Type B pancreatic cell (in vitro differentiated cells): ENCODE measurements around the gene MARCHF6. TPM values are rescaled to one million over a fixed set of nuclear protein-coding genes. Genes with fewer than 3 reads are reported as not detected.
A peak's percentile ranks its signal among the peaks of the same experiment; 100 is the strongest.

Source experiments
- DNase-seq: peaks from one replicate; pipeline ENCODE4 v3.0.0; 2021; ENCODE audit warnings: mixed read lengths; ENCODE audit not compliant: unreplicated experiment; ENCODE audit errors: extremely low spot score
- H3K27ac Mint-ChIP-seq: 2 replicates; pipeline ENCODE4 v1.8.0; 2021; ENCODE audit warnings: mild to moderate bottlenecking, mixed read lengths
- H3K27me3 Mint-ChIP-seq: 2 replicates; pipeline ENCODE4 v1.8.0; 2021; ENCODE audit warnings: mixed read lengths
- H3K36me3 Mint-ChIP-seq: 2 replicates; pipeline ENCODE4 v1.8.0; 2021; ENCODE audit warnings: mixed read lengths
- H3K4me1 Mint-ChIP-seq: one replicate; pipeline ENCODE4 v1.8.0; 2021; ENCODE audit warnings: mixed read lengths; ENCODE audit not compliant: unreplicated experiment
- H3K4me3 Mint-ChIP-seq: 2 replicates; pipeline ENCODE4 v1.8.0; 2021; ENCODE audit warnings: mild to moderate bottlenecking, mixed read lengths
- H3K9me3 Mint-ChIP-seq: 2 replicates; pipeline ENCODE4 v1.8.0; 2021; ENCODE audit warnings: mixed read lengths
- CTCF ChIP-seq: fragments of 200-600 bp; sonication (generic); conservative IDR thresholded peaks from 2 replicates; pipeline ENCODE4 v1.5.0; 2021; ENCODE audit warnings: antibody characterized with exemption, mild to moderate bottlenecking
- total RNA-seq: library from RNA; stranded (reverse); gene quantifications from 2 replicates; pipeline ENCODE4 v1.2.1, GENCODE V29; 2021; ENCODE audit warnings: low replicate concordance

Gene MARCHF6
- total RNA-seq, 1 donor from 2014 or later: 199 TPM

DNA sequence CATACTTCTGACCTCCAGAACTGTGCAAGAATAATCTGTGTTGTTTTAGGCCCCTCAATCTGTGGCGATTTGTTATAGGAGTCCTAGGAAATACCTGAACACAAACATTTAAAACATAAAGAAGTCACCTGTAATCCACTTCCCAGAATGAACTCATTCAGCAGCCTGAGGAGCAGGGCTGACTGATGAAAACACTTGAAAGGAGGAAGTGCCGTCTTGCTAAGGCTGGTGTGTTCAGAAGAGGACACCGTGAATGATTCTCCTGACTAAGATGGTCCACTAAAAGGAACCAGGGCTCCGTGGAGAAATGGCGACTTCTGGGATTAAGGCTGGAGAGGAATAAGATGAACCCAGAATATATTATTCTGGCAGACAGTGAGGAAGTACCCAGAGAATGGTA is 18.7 kb upstream of the MARCHF6 start:
- TF ChIP-seq CTCF: no peak
- no peaks in the 10 kb centered on the region for H3K9me3 Mint-ChIP-seq
- peak overlapping the region; percentile 16 for H3K4me3 Mint-ChIP-seq
- H3K4me1 Mint-ChIP-seq: peaks cover 34% of the 10 kb centered on the region
- DNase-seq: no peak
- H3K36me3 Mint-ChIP-seq: no peaks in the 10 kb centered on the region
- H3K27ac Mint-ChIP-seq: no peak overlapping the region
- H3K27me3 Mint-ChIP-seq: peaks cover 54% of the 10 kb centered on the region

DNA sequence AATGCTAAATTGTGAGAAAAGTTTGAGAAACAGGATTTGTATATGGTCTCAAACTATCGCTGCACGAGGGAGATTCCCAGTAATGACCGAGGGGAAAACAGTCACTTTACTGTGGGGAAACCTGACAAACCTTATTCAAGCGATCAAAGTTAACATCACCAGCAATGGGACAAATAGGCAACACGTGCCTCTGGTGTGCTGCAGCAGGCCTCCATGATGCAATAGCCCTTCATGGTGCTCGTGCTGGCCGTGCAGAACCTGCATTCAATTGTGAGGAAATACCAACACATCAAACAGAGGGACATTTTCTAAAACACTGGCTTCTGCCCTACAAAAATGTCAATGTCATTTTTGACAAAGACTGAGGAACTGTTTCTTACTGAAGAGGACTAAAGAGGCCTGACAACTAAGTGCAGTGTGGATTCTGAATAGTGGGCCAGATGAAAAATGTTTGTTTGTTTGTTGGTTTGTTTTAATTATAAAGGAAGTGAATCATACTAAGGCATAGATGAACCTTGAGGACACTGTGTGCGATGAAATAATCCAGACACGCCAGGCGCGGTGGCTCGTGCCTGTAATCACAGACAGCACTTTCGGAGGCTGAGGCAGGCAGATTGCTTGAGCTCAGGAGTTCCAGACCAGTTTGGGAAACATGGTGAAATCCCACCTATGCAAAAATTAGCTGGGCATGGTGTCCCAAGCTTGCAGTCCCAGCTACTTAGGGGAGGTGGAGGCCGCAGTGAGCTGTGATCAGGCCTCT is 17.6 kb upstream of the MARCHF6 start:
- H3K9me3 Mint-ChIP-seq: no peaks in the 10 kb centered on the region
- peaks cover 30% of the 10 kb centered on the region for H3K4me1 Mint-ChIP-seq
- peaks cover 43% of the 10 kb centered on the region for H3K27me3 Mint-ChIP-seq
- TF ChIP-seq CTCF: no peak
- no peaks in the 10 kb centered on the region for H3K36me3 Mint-ChIP-seq
- no peak overlapping the region for H3K27ac Mint-ChIP-seq
- no peak for DNase-seq
- no peak overlapping the region for H3K4me3 Mint-ChIP-seq

GRCh38 chr5:10337107-10337506 is 16.4 kb upstream of the MARCHF6 start:
- TF ChIP-seq CTCF: no peak
- H3K27me3 Mint-ChIP-seq: peaks cover 31% of the 10 kb centered on the region
- H3K4me3 Mint-ChIP-seq: no peak overlapping the region
- peaks cover 18% of the 10 kb centered on the region for H3K4me1 Mint-ChIP-seq
- no peaks in the 10 kb centered on the region for H3K9me3 Mint-ChIP-seq
- H3K27ac Mint-ChIP-seq: no peak overlapping the region
- DNase-seq: no peak
- no peaks in the 10 kb centered on the region for H3K36me3 Mint-ChIP-seq

DNA sequence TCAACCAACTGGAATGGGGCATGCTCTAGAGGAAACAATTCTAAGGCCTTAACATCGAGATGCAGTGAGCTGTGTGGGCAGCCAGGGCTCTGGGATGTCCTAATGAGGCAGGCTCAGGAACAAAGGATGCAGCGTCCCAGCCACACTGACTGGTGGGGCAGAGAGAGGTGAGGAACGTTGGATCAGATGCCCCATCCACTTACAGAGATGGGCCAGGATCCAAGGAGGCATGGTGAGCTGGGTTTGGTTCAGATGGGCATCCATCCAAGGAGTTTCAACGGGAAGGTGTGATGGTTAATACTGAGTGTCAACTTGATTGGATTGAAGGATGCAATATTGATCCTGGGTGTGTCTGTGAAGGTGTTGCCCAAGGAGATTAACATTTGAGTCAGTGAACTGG is 15.5 kb upstream of the MARCHF6 start:
- Mint-ChIP-seq H3K9me3 (no peaks in the 10 kb centered on the region), H3K4me1 (peaks cover 14% of the 10 kb centered on the region), H3K27ac (no peak overlapping the region), H3K4me3 (no peak overlapping the region), H3K27me3 (peaks cover 22% of the 10 kb centered on the region), H3K36me3 (no peaks in the 10 kb centered on the region)
- DNase-seq: no peak
- no peak for TF ChIP-seq CTCF

GRCh38 chr5:10338686-10339057 is 14.8 kb upstream of the MARCHF6 start:
- no peaks in the 10 kb centered on the region for H3K9me3 Mint-ChIP-seq
- H3K4me1 Mint-ChIP-seq: peaks cover 14% of the 10 kb centered on the region
- H3K27me3 Mint-ChIP-seq: peaks cover 16% of the 10 kb centered on the region
- no peak for TF ChIP-seq CTCF
- no peak for DNase-seq
- no peaks in the 10 kb centered on the region for H3K36me3 Mint-ChIP-seq
- H3K27ac Mint-ChIP-seq: peak overlapping the region; percentile 23
- H3K4me3 Mint-ChIP-seq: peak overlapping the region; percentile 70
